ENCODE measurements around the gene DCLRE1C.
"Not testable (repeated sequence)": the region's sequence is repeated elsewhere in the genome, so short reads cannot be mapped to it uniquely, and the experiment has no call there.

The DCLRE1C gene

DNA sequence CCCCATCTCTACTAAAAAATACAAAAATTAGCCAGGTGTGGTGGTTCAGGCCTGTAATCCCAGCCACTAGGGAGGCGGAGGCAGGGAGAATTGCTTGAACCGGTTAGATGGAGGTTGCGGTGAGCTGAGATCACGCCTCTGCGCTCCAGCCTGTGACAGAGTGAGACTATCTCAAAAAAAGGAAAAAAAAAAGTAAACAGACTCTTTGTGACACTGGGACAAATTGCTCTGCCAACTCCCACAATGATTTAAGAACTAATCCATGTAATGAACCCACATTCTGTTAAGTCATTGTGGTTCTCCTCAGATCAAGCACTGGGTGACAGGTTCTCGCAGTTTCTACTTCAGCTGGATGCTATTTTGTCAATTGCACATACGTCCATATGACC, 11.0 kb downstream of the DCLRE1C start:
- DNase-seq = not testable (repeated sequence)

- DNase-seq = not testable (repeated sequence)
Measured at GRCh38 chr10:14942147-14942949, 11.5 kb downstream of the DCLRE1C start.

DNA sequence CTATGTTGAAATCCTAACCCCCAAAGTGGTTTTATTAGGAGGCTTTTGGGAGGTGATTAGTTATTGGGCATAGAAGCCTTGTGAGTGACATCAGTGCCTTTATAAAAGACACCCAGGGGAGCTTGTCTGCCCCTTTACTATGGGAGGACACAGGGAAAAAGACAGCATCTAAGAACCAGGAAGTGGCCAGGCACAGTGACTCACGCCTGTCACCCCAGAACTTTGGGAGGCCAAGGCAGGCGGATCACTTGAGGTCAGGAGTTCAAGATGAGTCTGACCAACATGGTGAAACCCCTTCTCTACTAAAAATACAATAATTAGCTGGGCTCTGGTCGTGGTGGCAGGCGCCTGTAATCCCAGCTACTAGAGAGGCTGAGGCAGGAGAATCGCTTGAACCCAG, 14.9 kb downstream of the DCLRE1C start:
- peak; percentile 58 for DNase-seq

DNA sequence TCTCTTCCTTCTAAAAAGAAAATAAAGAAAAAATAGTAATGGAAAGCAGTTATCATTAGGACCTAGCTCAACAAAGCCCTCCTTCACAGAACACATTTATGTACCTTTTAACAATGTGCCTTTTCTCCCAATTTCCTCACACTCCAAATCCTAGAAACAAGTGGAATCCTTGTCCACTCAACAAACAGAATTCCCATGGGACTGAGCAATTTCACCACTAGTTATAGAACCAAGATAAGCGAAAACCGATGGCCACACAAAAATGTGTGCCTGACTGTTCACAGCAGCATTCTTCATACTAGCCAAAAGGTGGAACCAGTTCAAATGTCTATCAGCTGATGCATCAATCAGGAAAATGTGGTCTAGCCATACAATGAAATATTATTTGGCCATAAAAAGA, 17.3 kb downstream of the DCLRE1C start:
- no peak for DNase-seq

DNA sequence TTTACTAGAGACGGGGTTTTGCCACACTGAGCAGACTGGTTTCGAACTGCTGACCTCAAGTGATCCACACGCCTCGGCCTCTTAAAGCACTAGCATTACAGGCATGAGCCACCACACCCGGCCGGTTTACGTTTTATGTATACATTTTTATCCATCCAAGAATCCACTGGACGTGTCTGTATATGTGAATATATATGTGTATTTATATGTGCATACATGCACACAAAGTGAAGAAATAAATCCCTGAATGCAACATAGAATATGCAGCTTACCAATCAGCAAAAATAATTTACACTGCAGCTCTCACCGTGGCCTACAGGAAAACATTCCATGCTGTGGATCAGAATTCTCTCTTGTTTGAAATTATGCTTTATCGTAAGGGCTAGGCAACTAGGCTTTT, 23.3 kb downstream of the DCLRE1C start:
- DNase-seq = no peak

- DNase-seq = no peak
Measured at GRCh38 chr10:14926722-14927416, 27.0 kb downstream of the DCLRE1C start.

DNA sequence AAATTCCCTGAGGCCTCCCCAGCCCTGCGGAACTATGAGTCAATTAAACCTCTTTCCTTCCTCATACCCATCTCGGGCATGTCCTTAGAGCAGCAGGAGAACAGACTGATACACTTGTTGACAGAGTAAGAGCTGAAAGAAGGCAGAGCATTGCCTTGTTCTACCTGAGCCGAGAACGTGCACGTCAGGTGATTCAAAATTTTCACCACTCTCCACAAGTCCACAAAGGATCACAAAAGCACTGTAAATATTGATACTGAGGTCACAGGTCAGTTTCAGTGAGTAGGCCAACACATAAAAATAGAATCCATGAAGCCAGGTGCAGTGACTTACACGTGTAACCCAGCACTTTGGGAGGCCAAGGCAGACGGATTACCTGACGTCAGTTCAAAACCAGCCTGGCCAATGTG, 27.8 kb downstream of the DCLRE1C start:
- no peak for DNase-seq

DNA sequence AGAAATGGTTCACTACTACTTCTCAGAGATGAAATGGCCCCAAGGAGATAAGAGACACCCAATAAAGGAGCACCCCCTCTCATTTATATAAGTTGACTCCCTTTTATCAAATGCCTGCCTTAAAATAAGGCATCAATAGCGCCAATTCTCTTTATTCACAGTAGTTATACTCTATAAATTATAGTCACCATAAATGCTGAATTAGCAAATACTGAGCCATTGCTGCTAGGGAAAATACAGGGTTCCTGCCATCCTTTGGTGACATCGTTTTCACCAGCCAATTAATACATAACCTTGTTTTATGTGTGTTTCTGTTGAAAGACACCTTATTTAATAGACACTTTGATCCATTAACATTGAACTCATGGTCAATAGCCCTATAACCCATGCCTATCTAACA, 28.6 kb downstream of the DCLRE1C start:
- no peak for DNase-seq

DNA sequence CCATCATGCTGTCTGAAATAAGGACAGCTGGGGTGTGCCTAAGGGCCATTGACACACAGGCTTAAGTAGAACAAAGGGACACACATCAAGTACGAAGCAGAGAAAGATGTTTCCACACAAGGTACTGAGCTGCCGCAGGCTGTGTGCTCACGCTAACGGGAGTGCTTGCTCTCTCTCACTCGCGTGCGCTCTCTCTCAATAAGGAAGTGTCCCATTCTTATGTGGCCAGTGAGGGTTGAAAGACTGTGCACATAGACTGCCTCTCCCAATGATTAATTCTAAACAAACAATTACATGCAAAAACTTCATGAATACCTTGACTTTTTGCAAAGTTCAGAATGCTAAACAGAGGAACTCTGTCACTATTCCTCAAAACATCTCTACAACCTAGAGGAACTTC, 29.9 kb downstream of the DCLRE1C start:
- no peak for DNase-seq

DNA sequence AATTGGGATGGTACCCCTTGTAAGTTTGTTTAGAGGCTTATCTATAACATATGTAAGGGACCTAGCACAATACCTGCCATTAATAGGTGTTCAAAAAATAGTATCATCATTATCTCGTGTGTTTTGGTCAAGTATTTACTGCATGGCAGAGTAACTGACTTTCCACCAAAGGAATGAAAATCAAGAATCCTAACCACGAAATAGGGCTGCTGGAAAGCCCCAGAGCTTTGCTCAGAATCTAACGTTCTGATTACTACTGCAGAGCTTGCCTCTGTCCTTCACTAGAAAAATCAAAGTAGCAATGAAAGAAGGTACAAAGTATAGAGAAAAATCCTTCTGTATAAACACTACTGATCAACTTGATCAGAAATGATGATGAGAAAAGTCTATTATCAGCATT, 34.9 kb downstream of the DCLRE1C start:
- DNase-seq = no peak

DNA sequence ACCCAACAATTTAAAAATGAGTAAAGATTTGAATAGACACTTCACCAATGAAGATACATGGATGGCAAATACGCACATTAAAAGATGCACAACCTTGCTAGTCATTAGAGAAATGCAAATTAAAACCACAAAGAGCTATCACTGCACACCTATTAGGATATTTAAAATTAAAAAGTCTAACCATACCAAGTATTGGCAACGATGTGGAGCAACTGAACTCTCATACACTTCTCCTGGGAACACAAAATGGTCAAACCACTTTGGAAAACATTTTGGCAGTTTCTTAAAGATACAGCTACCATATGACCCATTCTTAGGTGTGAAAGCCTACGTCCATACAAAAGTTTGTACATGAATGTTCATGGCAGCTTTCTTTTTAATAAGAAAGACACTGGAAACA, 36.1 kb downstream of the DCLRE1C start:
- DNase-seq = no peak

GRCh38 chr10:14916600-14916999, 37.3 kb downstream of the DCLRE1C start:
- DNase-seq = no peak

- no peak for DNase-seq
Measured at GRCh38 chr10:14911801-14912200, 42.1 kb downstream of the DCLRE1C start.

DNA sequence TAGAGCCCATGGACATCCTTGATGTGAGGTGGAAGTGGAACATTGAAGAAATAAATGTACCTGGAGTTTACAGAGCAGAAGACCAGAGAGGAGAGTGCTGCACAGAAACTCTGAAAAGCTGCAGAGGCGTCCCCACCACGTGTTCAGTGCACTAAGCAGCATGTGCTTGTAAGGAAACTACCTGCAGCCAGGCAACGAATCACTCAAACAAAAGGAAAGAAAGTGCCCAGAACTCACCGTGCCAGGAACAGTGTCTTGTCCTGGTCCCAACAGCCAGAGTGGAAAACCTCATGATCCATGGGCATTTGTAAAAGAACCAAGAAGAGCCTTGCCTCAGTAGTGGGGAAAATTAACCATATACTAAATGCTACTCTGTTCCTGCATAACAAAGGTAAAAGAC, 42.9 kb downstream of the DCLRE1C start:
- no peak for DNase-seq

DNA sequence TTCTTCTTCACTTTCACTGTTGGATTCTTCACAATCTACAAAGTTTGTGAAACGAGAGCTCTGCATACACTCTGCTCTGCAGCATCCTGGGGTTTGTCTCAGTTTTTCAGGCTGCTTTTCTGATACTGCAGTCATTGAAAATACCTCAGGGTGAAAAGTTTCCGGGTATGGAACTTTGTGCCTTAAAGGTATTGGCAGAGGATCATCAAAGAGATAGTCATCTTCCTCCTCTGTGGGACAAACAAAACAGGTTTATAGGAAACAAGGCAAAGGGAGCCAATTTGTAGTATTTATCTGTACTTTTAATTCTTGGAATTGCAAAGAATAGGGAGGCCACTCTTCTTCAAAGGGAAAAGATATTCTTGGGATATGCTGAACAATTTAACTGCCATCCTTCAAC, 44.8 kb downstream of the DCLRE1C start:
- DNase-seq = no peak

GRCh38 chr10:14907591-14907990, 46.3 kb downstream of the DCLRE1C start:
- DNase-seq = not testable (repeated sequence)

- DNase-seq = no peak
Measured at GRCh38 chr10:14906765-14907164, 47.1 kb downstream of the DCLRE1C start.

GRCh38 chr10:14905890-14906289, 48.0 kb downstream of the DCLRE1C start:
- no peak for DNase-seq

GRCh38 chr10:14904864-14905263, 49.0 kb downstream of the DCLRE1C start:
- no peak for DNase-seq

GRCh38 chr10:14904316-14904732, 49.6 kb downstream of the DCLRE1C start:
- no peak for DNase-seq

- DNase-seq = no peak
Measured at GRCh38 chr10:14891151-14891550, 62.7 kb downstream of the DCLRE1C start.

DNA sequence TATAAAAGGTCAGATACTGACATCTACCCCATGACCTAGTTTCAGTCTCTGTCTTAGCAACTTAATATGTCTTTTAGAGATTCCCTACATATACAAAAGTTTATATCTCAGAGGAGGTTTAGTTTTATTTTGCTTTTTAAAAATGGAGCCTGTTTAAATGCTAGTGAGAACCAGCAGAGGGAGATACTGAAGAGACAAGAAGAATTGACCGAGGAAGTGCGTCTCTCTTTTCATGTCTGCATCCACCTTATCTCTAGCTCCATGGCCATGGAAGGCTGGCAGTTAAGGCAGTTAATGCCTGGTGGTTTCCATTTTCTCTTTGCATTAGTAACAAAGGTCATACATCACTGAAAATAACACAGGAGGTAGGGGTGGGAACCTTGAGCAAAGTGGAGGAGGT, 64.6 kb downstream of the DCLRE1C start:
- DNase-seq = no peak

DNA sequence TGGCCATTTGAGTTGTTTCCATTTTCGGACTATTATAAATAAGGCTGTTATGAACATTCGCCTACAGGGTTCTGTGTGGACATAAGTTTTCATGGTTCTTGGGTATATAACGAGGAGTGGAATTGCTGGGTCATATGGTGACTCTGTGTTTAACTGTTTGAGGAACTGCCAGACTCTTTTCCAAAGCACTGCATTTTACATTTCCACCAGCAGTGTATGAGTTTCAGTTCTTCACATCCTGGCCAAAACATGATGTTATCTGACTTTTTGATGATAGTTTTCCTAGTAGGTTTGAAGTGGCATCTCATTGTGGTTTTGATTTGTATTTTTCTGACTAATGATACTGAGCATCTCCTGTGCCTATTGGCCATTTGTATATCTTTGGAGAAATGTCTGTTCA, 69.8 kb downstream of the DCLRE1C start:
- no peak for DNase-seq

DNA sequence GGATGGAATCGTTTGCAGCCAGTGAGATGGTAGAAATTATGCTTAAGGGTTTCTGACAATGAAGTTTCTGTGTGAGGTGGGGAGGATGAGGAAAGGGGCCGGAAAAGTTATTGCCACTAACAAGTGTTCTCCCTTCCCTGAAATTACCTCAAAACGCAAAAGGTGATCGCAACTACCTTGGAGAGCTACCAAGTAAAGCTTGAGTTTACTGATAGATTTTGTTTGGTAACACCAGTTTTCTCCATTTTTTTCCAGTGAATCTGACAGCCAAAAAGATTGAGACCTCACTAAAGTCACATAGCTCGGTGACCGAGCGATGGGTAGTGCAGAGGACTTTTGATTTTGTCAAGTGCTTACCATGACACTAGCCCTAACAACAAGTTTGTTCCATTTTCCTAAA, 73.7 kb downstream of the DCLRE1C start:
- no peak for DNase-seq

GRCh38 chr10:14879928-14880193, 74.0 kb downstream of the DCLRE1C start:
- no peak for DNase-seq

Data from stimulated activated CD8-positive, alpha-beta memory T cell treated with anti-CD3 and anti-CD28 coated beads, Interleukin-4, amount 100 ng/mL, for 48 hours (primary cell).